NCI-H748 (cell line): ENCODE data around the gene FERD3L.
A peak's percentile ranks its signal among the peaks of the same experiment; 100 is the strongest.
"Not testable (repeated sequence)": the region's sequence is repeated elsewhere in the genome, so short reads cannot be mapped to it uniquely, and the experiment has no call there.

Experiments used
- DNase-seq: peaks from one replicate; lab custom pipeline; 2025; ENCODE audit not compliant: unreplicated experiment; lab: John Stamatoyannopoulos, UW

FERD3L gene, protein sequence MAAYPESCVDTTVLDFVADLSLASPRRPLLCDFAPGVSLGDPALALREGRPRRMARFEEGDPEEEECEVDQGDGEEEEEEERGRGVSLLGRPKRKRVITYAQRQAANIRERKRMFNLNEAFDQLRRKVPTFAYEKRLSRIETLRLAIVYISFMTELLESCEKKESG

GRCh38 chr7:19144661-19145433, at the start of gene FERD3L:
FERD3L (minus strand) TSS chr7:19145421; CDS start chr7:19145362, 59 bp downstream.
- no peak for DNase-seq

DNA sequence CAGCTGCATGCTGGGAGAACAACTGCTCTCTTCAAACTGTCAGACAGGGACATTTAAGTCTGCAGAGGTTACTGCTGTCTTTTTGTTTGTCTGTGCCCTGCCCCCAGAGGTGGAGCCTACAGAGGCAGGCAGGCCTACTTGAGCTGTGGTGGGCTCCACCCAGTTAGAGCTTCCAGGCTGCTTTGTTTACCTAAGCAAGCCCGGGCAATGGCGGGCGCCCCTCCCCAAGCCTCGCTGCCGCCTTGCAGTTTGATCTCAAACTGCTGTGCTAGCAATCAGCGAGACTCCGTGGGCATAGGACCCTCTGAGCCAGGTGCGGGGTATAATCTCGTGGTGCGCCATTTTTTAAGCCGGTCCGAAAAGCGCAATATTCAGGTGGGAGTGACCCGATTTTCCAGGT, 49.2 kb upstream of the FERD3L start:
- not testable (repeated sequence) for DNase-seq

GRCh38 chr7:19181634-19182033, 36.4 kb upstream of the FERD3L start:
- no peak for DNase-seq

GRCh38 chr7:19178595-19178994, 33.4 kb upstream of the FERD3L start:
- DNase-seq = no peak

- DNase-seq = no peak
These were observed 32.0 kb upstream of the FERD3L start for GRCh38 chr7:19177269-19177668.

DNA sequence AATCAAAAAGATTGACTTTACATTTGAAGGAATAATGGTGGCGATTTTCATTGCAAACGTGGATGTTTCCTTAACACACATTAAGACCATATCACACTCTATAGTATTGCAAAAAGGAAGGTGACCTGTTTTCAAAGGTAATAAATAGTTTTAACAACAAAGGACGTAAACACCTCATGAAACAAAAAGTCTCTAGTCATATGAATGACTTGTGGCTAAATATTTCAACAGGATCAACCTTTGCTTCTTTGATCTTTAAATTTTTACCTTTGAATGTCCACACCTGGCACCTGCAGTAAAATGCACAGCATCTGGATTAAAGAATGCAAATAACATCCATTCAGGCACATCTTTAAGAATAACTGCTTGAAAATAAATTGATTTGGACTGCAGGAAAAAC, 30.0 kb upstream of the FERD3L start:
- DNase-seq = no peak

DNA sequence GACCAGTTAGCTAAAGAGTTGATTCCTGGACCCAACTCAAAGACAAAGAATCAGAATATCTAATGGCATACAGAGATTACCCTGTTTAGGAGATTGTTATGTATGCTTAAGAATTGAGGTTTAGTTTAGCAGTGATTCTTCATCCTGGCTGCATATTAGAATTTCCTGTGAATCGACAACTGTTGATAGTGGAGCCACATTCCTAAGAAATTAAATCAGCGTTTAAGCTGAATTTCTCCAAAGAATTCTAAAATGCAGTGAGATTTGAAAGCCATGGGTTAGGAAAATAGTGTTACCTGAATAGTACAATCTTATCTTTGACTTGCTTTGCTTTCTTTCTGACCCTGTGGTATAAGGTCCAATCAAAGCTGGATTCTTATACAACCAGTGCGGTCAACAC, 16.4 kb upstream of the FERD3L start:
- no peak for DNase-seq

DNA sequence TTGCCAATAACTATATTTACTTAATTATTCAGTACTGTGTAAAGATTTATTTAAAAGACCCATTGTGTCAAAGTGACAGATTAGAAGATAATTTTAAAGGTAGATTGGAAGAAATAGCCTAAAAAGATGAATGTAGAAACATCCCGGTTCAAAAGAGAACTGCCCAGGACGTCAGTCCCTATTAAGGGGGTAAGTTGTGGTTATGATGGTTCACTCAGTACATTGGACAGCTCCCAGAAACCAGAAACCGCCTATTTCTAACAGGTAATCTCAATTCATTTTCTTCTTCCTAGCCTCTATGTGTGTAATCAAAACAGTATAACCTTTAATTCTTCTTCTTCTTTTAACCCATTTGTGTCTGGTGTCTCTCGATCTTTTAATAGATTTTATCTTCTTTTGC, 1.5 kb upstream of the FERD3L start:
- no peak for DNase-seq

DNA sequence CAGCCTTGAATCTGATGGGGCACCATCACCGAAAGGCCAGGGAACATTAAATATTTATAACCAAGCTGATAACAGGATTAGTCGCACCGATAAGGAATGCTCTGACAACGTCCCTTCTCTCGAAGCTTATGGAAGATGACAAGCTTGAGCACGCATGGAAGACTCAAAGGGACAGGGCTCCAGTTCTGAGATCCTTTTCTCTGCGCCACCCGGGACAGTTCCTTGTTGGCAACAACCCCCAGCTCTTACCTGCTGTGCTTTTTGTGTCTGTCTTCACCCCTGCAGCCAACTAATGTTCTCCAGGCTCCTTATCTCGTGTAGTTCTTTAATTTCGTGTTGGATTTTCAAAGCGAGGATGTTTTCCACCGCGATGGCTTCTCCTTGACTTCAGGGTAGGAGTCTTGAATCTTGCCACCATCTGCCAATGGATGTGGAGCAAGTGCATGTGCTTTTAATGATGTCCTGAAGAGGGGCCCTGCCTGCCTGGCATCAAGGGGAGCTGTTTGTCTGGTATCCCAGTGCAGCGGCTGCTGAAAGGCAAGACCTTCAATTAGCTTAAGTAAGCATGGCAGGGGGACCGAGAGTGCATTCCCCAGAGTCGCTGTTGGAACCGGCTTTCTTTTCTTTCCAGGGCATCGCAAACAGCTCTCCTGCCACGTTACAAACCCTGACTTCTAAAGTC, 354 bp upstream of the FERD3L start:
- peak; percentile 13 for DNase-seq

DNA sequence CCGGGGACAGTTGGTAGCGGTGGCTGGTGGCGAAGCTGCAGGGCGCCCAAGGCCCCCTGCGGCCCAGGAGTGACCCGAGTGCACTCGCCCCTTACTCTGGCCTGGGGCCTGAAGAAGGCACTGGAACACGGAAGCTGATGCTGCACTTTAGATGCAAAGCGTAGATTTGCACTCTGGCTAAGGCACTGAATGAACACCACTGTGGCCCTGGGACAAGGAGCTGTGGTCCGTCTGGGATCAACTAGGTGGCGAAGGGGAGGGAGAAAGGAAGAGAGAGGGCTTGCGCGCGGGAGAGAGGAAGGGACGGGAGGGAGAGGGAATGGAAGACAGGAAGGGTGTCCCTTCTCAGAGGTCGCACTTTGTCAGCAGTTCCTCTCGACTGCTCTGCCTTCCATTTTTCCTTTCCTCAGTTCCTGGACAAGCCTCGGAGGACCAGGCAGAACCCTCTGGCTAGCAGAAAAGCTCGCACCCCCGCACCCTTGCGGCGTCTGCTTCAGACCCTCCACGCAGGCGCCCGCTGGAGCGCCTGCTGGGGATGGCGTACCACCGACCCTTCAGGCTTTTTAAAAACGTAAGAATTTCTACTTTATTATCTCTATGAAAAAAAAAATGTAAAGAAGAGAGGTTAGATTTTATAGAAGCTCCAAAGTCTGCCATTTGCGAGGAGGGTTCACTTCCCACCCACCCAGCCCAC, 1.2 kb downstream of the FERD3L start:
- DNase-seq = no peak

- no peak for DNase-seq
These were observed 5.4 kb downstream of the FERD3L start for GRCh38 chr7:19139706-19140327.

GRCh38 chr7:19133886-19134285, 11.3 kb downstream of the FERD3L start:
- no peak for DNase-seq

- no peak for DNase-seq
These were observed 11.8 kb downstream of the FERD3L start for GRCh38 chr7:19133390-19133789.

DNA sequence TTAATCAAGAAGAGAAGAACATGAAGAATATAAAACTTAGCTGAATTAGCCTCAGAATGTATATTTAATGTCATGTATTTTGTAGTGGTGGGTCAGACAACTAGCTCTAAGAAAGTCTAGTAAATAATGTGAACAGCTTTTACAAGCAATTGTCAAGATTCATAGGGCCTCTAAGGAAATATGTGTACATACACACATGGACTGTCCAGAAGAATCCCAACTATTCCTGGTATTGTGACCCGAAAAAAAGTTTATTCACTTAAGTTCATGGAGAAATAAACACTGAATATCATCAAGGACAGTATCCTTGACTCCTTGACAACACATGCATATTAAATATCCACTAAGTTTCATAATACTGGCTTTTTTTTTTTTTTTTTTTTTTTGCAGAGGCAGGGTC, 16.4 kb downstream of the FERD3L start:
- DNase-seq = no peak

DNA sequence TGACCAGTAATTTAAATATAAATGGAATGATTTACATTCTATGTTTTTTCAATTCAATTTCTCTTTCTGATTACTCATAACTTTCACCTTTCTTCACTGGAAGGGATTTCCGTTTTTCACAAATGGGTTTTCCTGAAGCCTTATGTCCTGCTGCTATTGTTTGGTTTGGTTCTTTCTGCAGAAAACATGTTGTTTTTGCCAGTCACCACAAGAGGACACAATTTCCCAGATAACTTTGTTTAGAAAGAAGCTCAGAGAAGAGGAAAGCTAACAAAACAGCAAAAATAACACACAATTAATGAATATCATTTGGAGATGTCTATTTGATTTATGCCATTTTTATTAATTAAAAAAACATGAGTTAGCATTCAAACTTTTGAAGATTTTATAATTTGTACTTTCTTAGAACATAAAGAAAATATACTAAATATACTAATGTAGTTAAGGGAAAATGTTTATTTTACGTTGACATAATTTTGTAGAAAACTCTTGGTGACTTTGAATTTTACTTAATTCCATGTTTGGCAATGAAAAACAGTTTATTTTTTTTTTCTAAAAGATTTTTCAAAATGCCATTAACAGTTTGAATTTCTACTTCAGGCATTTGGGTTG, 23.1 kb downstream of the FERD3L start:
- DNase-seq = peak; percentile 56

DNA sequence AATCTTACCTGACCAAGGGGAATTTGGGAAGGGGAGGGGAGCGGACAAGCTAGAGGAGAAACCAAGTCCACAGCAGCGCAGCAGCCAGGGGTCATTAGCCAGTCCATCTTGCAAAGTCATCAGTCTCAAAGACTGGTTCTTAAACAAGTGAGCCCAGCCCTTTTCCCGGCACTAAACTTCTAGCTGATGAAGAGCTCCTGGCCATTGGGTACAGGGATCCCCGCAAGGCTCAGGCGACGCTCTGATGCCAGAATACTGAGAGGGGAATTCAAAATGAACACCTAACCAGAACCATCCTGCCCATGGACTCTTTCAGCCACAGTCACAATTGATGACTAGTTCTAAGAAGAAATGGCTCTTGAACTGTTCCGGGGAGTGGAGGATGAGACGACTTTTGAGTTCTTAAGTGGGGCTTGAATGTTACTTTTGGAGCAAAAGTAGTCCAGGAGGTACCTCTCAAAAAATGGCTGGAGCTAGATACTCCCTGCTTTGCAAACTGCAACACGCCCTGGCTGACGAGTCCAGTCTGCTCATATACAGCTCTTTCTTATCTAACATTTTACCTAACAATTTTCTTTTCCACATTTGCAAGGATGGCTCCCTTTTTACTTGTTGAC, 25.2 kb downstream of the FERD3L start:
- DNase-seq = no peak

- DNase-seq = no peak
These were observed 25.8 kb downstream of the FERD3L start for GRCh38 chr7:19119372-19119771.

- no peak for DNase-seq
These were observed 26.4 kb downstream of the FERD3L start for GRCh38 chr7:19118636-19119371.

DNA sequence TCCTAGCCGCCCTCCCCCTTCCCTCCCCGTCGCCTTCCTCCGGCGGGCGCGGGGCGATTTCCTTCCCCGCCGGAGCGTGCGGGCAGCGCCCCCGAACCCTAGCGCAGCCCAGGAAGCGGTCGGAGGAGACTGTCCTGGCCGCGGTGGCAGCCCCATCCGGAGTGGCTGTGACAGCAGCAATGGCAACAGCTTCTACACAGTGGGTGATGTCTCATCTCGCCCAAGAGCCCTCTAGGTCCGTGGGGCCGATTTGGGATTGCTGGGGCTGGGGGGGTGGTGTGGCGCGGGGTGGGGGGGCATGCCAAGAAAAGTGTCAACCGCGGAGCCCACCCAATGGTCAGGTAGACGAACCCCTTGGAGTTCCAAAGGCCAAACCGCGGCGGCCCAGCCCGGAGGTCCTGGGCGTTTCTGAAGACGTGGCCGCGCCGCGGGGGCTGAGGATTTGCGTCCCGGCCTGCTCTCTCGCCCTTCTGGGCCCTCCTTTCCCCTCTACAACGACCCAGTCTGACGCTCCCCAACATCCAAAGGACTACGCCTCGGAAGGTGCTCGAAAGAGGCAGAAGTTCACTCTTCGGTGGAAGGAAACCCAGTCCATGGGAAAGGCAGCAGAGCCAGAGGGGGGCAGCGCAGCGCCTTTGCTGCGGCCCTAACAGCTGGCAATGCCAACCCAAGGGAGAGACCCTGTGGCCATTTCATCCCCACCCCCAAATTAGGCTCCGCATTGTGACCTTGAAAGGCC, 27.2 kb downstream of the FERD3L start:
- DNase-seq = peak; percentile 14
